Heart left ventricle (tissue), 16 donors: Measurements from ENCODE around the gene CACNA1D. TPM values are rescaled to one million over a fixed set of nuclear protein-coding genes. Genes with fewer than 3 reads are reported as not detected.

Experiments used
- ATAC-seq, 4 donors: fragments of 200-7000 bp; cut with Tn5 transposase; one replicate each; pipeline ENCODE4 v1.9.1; 2020 to 2022; ENCODE audit warnings: moderate library complexity in 4 of 4, mild to moderate bottlenecking in 3 of 4, moderate number of reproducible peaks in 1 of 4
- DNase-seq, 5 donors: peaks; one replicate each; pipeline ENCODE4 v3.0.0-alpha.2; 2020
- H3K27ac ChIP-seq, 12 donors: fragments of 200-600 bp; sonication (generic) in 4 of 12; one replicate each; pipeline versions ENCODE4 v1.5.0 to v1.8.0; 2016 to 2022; ENCODE audit warnings: mild to moderate bottlenecking in 2 of 12
- H3K27me3 ChIP-seq, 9 donors: fragments of 200-600 bp; sonication (generic) in 2 of 9; one replicate each; pipeline versions ENCODE4 v1.5.1 to v1.8.0; 2016 to 2022; ENCODE audit warnings: mild to moderate bottlenecking in 3 of 9
- H3K36me3 ChIP-seq, 9 donors: fragments of 200-600 bp; sonication (generic) in 2 of 9; one replicate each; pipeline versions ENCODE4 v1.5.0 to v1.8.0; 2018 to 2022; ENCODE audit warnings: mild to moderate bottlenecking in 2 of 9
- H3K4me1 ChIP-seq, 12 donors: fragments of 200-600 bp; sonication (generic) in 4 of 12; one replicate each; pipeline versions ENCODE4 v1.5.0 to v1.8.0; 2016 to 2022; ENCODE audit warnings: mild to moderate bottlenecking in 3 of 12
- H3K4me3 ChIP-seq, 12 donors: fragments of 200-600 bp; sonication (generic) in 4 of 12; one replicate each; pipeline versions ENCODE4 v1.5.0 to v1.8.0; 2017 to 2022; ENCODE audit warnings: mild to moderate bottlenecking in 9 of 12, moderate library complexity in 4 of 12
- H3K9me3 ChIP-seq, 12 donors: fragments of 200-600 bp; sonication (generic) in 4 of 12; one replicate each; pipeline versions ENCODE4 v1.5.0 to v1.8.0; 2016 to 2022; ENCODE audit warnings: mild to moderate bottlenecking in 1 of 12
- POLR2A ChIP-seq, 2 donors: fragments of 450-650 bp; IDR thresholded peaks; one replicate each; pipeline ENCODE4 v1.6.1; 2017; ENCODE audit warnings: antibody characterized with exemption in 2 of 2, mild to moderate bottlenecking in 2 of 2, moderate library complexity in 2 of 2
- WGBS, 4 donors: extraction: QIAGEN DNeasy Blood & Tissue Kit in 2 of 4; methylation state at CpG; one replicate each; pipeline versions ENCODE4 v1.1.5 to v1.1.7; 2013 to 2018; 5-methylcytosine and 5-hydroxymethylcytosine counted together
- intact Hi-C, 10 donors: fragments of 100-400 bp; cut with DNase I; formaldehyde crosslinking; loops; one replicate each; pipeline versions ENCODE4 v1.11.1 to v1.14.2; 2022
- polyA plus RNA-seq, 2 donors: library from polyadenylated mRNA; stranded (reverse); fragments of 200-250 nt; gene quantifications; one replicate each; pipeline ENCODE4 v1.2.3, GENCODE V29; 2013
- total RNA-seq, 9 donors: library from RNA; depleted of rRNA in 2 of 9; stranded (reverse); fragments of >200 nt in 2 of 9; fragmentation: NEBNext Ultra II Directional in 3 of 9; extraction: Animal tissue kit (Norgen Biotek cat#: 25700) in 3 of 9; gene quantifications; one replicate each; pipeline versions ENCODE4 v1.1.0 to v1.2.4, GENCODE V29; 2016 to 2023
- TF ChIP-seq, protein P1 (sequence below), 12 donors: fragments of 200-600 bp; sonication (generic) in 4 of 12; IDR thresholded peaks; one replicate each; pipeline versions ENCODE4 v1.5.0 to v1.8.0; 2018 to 2022; ENCODE audit warnings: antibody characterized with exemption in 12 of 12, mild to moderate bottlenecking in 5 of 12
- donor health status: ischemic (EF 13 %, LVEDD 7.1; RV severe dilation, severe dysfunction).
- donor health status: healthy with polysubstance abuse.
- donor health status: DM: no; HTN: yes; CAD: no.
- donor health status: DM: no; HTN: no; CAD: no.
- donor health status: ischemic (EF 25% LVEDD 6.9; RV normal size, moderate dysfunction).
- donor health status: ischemic (EF 25% LVEDD 5.7; RV mildly dilated, moderate dysfunction).
- donor health status: healthy.
- donor health status: DM: yes; HTN: yes; CAD: no.
- donor health status: ischemic (EF 35%, LVEDD 5.7; RV mildly dilated, moderate dysfunction).
- donor health status: nonischemic (EF 11% LVEDD 7.7; RV severe dilation, severe dysfunction).
- donor health status: DM: yes; HTN: yes; CAD: no.
- donor health status: PGD.
- donor health status: ischemic (EF 29% LVEDD 5.4; RV normal size, mild dysfunction).
- donor health status: nonischemic (EF 23%, LVEDD 6.1; RV moderate dilation, normal function).

The CACNA1D gene
- total and polyA plus RNA-seq, 11 donors, result 0.06 to 2.4 (median 0.40) TPM; not detected in 1

DNA sequence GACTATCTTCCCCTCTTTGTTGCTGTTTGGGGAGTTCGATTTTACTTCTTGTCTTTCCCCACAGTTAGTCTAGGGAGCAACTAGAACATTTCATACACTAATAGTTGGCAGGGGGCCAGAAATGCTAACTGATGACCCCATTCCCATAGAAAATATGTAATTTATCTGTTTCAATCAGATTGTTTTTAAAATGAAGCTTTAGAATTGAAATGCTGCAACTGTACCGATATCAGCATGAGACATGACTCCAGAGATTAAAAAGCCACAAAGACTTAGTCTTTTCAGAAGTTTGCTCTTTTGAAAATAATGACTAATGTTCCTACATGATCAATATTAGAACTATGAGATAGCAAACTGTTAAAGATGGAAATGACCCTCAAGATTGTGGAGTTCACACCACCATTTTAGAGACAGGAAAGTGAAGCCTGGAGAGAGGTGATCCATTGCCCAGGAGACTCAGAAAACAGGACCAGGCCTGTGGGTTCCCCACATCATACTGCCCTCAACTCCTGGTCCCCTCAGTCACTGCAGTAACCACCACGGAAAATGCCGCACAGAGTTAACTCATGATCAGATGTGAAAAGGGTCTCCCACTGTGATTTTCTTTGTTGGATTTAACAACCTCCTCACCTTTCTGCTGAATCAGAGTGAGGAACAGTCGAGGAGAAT lies 221.5 kb downstream of the CACNA1D start:
- TF ChIP-seq, protein P1, sequence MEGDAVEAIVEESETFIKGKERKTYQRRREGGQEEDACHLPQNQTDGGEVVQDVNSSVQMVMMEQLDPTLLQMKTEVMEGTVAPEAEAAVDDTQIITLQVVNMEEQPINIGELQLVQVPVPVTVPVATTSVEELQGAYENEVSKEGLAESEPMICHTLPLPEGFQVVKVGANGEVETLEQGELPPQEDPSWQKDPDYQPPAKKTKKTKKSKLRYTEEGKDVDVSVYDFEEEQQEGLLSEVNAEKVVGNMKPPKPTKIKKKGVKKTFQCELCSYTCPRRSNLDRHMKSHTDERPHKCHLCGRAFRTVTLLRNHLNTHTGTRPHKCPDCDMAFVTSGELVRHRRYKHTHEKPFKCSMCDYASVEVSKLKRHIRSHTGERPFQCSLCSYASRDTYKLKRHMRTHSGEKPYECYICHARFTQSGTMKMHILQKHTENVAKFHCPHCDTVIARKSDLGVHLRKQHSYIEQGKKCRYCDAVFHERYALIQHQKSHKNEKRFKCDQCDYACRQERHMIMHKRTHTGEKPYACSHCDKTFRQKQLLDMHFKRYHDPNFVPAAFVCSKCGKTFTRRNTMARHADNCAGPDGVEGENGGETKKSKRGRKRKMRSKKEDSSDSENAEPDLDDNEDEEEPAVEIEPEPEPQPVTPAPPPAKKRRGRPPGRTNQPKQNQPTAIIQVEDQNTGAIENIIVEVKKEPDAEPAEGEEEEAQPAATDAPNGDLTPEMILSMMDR (IDR thresholded peaks at IDR 0.05), result no peak
- no peak for TF ChIP-seq POLR2A (IDR thresholded peaks at IDR 0.05)
- intact Hi-C loops, result loop anchor here in 5 of 10 donors (2.0 to 10.0 kb wide), 4 partner anchors 341 to 601 kb away; no protein-coding TSS in a partner anchor
- WGBS, 4 donors, result 71 to 78% (median 74%) methylated on average over 5 of the region's 5 CpGs
- Histone ChIP-seq H3K9me3 (no peaks in the 10 kb centered on the region), H3K27me3 (no peaks in the 10 kb centered on the region), H3K4me1 (peaks cover 0 to 24% (median 5%) of the 10 kb centered on the region in 12 donors), H3K4me3 (no peak overlapping the region), H3K36me3 (no peaks in the 10 kb centered on the region), H3K27ac (no peak overlapping the region)
- DNase-seq (no peak), ATAC-seq (no peak)

DNA sequence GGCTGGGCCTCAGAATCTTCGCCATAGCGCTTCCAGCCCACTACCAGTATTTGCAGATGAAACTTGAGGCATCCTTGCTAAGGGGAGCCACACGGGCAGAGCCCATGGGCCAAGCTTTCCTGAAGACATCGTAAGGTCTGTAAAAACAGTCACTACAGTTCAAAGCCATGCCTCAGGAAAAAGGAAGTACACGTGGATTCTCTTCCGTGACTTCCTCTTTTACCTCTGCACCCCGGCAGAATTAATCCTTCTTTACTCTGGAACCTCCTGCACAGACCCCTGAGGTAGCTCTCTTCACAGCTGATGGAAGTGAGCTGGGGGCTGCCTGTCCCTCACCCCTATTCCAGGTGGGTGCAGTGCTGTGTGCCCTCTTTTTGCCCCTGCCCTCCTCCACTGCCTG lies 222.6 kb downstream of the CACNA1D start:
- intact Hi-C loops, result loop anchor here in 4 of 10 donors (10.0 kb wide), 3 partner anchors 342 to 602 kb away; no protein-coding TSS in a partner anchor
- WGBS, 4 donors, result 69 to 75% (median 74%) methylated on average over 7 of the region's 7 CpGs

DNA sequence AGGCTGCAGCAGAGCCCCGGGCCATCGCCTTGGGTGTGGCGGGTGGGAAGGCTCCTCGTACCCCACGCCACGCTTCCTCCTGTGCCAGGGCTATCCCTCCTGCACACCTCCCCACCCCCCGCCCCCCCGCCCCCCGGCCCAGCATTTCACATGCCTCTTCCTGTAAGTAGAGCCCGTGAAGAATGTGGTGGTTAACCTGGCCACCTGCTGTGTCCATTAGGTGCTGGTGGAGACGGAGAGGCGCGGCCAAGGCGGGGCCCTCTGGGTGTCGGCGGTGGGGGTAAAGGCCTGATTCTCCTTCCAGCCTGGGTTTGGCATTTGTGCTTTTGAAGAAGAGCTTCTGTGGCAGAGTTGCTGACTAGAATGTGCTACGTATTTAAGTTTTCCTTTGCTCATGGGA lies 224.1 kb downstream of the CACNA1D start:
- TF ChIP-seq POLR2A (IDR thresholded peaks at IDR 0.05), result no peak
- TF ChIP-seq, protein P1 (IDR thresholded peaks at IDR 0.05), result no peak
- H3K27me3 ChIP-seq, result no peaks in the 10 kb centered on the region
- no peak overlapping the region for H3K4me3 ChIP-seq
- H3K4me1 ChIP-seq, result peaks cover 0 to 24% (median 2%) of the 10 kb centered on the region in 12 donors
- intact Hi-C loops, result loop anchor here in 4 of 10 donors (10.0 kb wide), 3 partner anchors 344 to 604 kb away; no protein-coding TSS in a partner anchor
- H3K27ac ChIP-seq, result no peak overlapping the region
- H3K9me3 ChIP-seq, result no peaks in the 10 kb centered on the region
- WGBS, 4 donors, result 82 to 86% (median 84%) methylated on average over 14 to 17 of the region's 17 CpGs
- DNase-seq (no peak), ATAC-seq (no peak)
- no peaks in the 10 kb centered on the region for H3K36me3 ChIP-seq

More for the DNA sequence above, 222.6 kb downstream of the CACNA1D start:
- H3K27ac ChIP-seq, result no peak overlapping the region
- H3K4me3 ChIP-seq, result no peak overlapping the region
- H3K4me1 ChIP-seq, result peaks cover 0 to 24% (median 2%) of the 10 kb centered on the region in 12 donors
- H3K9me3 ChIP-seq, result no peaks in the 10 kb centered on the region
- ATAC-seq (no peak), DNase-seq (no peak)
- no peaks in the 10 kb centered on the region for H3K36me3 ChIP-seq
- TF ChIP-seq POLR2A (IDR thresholded peaks at IDR 0.05), result no peak
- H3K27me3 ChIP-seq, result no peaks in the 10 kb centered on the region

DNA sequence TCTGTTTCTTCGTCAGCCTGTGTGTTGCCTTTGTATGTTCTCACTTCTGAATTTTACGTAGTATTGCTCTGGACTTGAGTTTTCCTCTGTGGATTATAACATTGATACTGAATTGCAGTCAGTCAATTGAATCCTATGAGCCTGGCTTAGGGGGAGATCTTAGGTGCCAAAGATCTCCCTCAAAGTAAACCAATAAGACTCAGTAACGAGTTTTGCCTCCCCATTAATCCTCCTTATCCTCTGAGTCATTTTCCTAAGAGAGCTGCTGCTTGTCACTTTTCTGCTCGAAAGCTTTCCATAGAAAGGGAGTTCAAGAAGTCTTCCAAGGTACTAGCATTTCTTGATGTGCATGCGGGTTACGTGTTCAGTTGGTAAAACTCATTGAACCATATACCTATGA lies 225.4 kb downstream of the CACNA1D start:
- no peak overlapping the region for H3K27ac ChIP-seq
- peaks cover 0 to 12% (median 0%) of the 10 kb centered on the region in 12 donors for H3K4me1 ChIP-seq
- no peak overlapping the region for H3K4me3 ChIP-seq
- 84 to 87% (median 85%) methylated on average over 6 of the region's 6 CpGs for WGBS, 4 donors
- TF ChIP-seq, protein P1 (IDR thresholded peaks at IDR 0.05), result no peak
- TF ChIP-seq POLR2A (IDR thresholded peaks at IDR 0.05), result no peak
- intact Hi-C loops, result loop anchor here in 4 of 10 donors (10.0 kb wide), 3 partner anchors 345 to 605 kb away; no protein-coding TSS in a partner anchor
- DNase-seq (no peak), ATAC-seq (no peak)
- no peaks in the 10 kb centered on the region for H3K36me3 ChIP-seq
- H3K9me3 ChIP-seq, result no peaks in the 10 kb centered on the region
- H3K27me3 ChIP-seq, result no peaks in the 10 kb centered on the region
